Left ventricle myocardium inferior (tissue), 1 donor: Measurements from ENCODE around the gene SZRD1. TPM values are rescaled to one million over a fixed set of nuclear protein-coding genes. Genes with fewer than 3 reads are reported as not detected.

ENCODE experiments used
- DNase-seq: peaks from one replicate; pipeline ENCODE4 v3.0.0-alpha.2; 2020
- H3K27ac ChIP-seq: fragments of 200-600 bp; replicated peaks from 2 replicates; pipeline ENCODE4 v1.8.0; 2021
- H3K27me3 ChIP-seq: fragments of 200-600 bp; 2 replicates; pipeline ENCODE4 v1.8.0; 2021; ENCODE audit warnings: low read depth
- H3K36me3 ChIP-seq: fragments of 200-600 bp; 2 replicates; pipeline ENCODE4 v1.8.0; 2021
- H3K4me1 ChIP-seq: fragments of 200-600 bp; 2 replicates; pipeline ENCODE4 v1.8.0; 2021
- H3K4me3 ChIP-seq: fragments of 200-600 bp; 2 replicates; pipeline ENCODE4 v1.8.0; 2021; ENCODE audit warnings: mild to moderate bottlenecking, moderate library complexity
- H3K9me3 ChIP-seq: fragments of 200-600 bp; replicated peaks from 2 replicates; pipeline ENCODE4 v1.8.0; 2021
- intact Hi-C: fragments of 100-400 bp; cut with micrococcal nuclease; formaldehyde crosslinking; loops from one replicate; pipeline ENCODE4 v1.11.0; 2022
- total RNA-seq: library from RNA; stranded (reverse); fragmentation: NEBNext Ultra II Directional; extraction: Animal tissue kit (Norgen Biotek cat#: 25700); gene quantifications from one replicate; pipeline ENCODE4 v1.2.1, GENCODE V29; 2021
- TF ChIP-seq, protein P1 (sequence below): fragments of 200-600 bp; IDR thresholded peaks from 2 replicates; pipeline ENCODE4 v1.8.0; 2021; ENCODE audit warnings: antibody characterized with exemption, mild to moderate bottlenecking, borderline replicate concordance
- donor health status: DM: no; HTN: yes; CAD: no; lungs with severe emphysema.

SZRD1 gene
- total RNA-seq, 1 donor from 2014 or later: 97.3 TPM

DNA sequence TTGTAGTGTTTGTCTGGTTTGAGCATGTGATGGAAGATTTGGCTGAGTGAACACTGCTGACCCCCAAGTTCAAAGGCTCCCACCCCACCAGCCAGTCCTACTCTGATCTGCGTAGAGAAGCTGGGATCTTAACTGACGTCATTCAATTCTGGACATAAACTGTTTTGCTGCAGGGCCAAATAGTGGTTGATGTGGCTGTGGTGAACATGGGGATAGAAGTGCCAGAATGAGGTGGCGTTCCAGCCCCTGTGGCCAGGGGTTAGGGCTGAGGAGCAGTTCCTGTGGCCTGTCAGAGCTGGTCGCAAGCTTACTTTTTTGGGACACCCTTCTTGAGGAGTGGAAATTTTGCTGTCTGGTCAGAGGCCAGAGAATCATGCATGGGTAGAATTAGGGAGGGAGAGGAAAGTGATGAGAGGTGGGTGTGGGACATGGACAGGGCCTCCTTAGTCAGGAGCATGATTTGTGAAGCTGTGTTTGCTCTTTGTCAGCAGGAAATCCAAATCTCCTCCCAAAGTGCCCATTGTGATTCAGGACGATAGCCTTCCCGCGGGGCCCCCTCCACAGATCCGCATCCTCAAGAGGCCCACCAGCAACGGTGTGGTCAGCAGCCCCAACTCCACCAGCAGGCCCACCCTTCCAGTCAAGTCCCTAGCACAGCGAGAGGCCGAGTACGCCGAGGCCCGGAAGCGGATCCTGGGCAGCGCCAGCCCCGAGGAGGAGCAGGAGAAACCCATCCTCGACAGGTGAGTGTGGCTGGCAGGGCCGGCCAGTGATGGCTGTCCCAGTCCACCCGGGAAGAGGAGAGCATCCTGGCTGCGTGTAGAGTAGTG, 25.9 kb downstream of the SZRD1 start:
- peaks cover 46% of the 10 kb centered on the region for H3K36me3 ChIP-seq
- H3K9me3 ChIP-seq: no peaks in the 10 kb centered on the region
- H3K27me3 ChIP-seq: no peaks in the 10 kb centered on the region
- no peak for DNase-seq
- intact Hi-C loops: no loop called here
- H3K4me3 ChIP-seq: no peak overlapping the region
- H3K4me1 ChIP-seq: peaks cover 70% of the 10 kb centered on the region
- TF ChIP-seq, protein P1, sequence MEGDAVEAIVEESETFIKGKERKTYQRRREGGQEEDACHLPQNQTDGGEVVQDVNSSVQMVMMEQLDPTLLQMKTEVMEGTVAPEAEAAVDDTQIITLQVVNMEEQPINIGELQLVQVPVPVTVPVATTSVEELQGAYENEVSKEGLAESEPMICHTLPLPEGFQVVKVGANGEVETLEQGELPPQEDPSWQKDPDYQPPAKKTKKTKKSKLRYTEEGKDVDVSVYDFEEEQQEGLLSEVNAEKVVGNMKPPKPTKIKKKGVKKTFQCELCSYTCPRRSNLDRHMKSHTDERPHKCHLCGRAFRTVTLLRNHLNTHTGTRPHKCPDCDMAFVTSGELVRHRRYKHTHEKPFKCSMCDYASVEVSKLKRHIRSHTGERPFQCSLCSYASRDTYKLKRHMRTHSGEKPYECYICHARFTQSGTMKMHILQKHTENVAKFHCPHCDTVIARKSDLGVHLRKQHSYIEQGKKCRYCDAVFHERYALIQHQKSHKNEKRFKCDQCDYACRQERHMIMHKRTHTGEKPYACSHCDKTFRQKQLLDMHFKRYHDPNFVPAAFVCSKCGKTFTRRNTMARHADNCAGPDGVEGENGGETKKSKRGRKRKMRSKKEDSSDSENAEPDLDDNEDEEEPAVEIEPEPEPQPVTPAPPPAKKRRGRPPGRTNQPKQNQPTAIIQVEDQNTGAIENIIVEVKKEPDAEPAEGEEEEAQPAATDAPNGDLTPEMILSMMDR: no peak
- no peak overlapping the region for H3K27ac ChIP-seq

DNA sequence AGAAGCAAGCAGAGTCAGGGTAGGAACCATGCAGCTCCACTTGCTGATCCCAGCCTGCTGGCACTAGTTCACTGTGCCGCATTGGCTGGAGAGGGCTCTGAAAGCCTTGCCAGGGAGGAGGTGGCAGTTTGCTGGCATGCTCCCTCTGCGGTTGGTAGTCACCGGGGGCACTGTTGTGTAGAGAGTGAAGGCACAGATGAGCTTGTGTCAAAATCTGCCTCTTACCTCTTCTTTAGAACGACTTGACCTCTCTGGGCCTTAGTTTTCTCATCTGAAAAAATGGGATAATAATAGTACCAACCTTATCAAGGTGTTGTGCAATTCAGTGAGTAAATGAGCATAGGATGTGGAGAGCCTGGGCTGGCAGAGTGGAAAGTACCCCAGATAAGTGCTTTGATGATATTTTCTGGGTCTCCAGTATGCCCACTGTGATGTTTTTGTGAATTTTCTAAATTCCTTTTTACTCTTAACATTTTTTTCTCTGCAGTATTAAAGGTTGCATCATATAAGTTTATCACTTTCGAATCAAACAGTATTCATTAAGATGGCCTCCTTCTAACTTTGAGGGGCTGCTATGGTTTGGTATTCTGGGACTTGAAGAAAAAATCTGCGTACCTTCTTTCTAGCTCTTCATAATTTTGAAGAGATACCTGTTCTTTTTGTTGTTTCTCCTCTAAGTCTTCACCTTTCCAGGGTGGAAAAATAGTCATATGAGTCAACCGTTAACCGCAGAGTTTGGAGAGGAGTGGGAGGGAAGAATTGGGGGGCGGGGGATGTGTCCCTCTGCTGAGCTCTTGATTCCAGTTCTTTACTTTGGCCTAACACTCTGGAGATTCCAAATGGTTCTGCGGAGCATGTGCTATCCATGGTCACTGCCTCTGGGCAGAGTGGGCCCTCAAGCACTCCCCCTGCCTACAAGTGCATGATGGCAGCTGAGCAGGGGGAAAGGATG, 26.8 kb downstream of the SZRD1 start:
- TF ChIP-seq, protein P1: no peak
- Histone ChIP-seq H3K4me1 (peaks cover 67% of the 10 kb centered on the region), H3K4me3 (no peak overlapping the region), H3K9me3 (no peaks in the 10 kb centered on the region), H3K36me3 (peaks cover 48% of the 10 kb centered on the region), H3K27me3 (no peaks in the 10 kb centered on the region), H3K27ac (no peak overlapping the region)
- no peak for DNase-seq
- intact Hi-C loops: no loop called here

DNA sequence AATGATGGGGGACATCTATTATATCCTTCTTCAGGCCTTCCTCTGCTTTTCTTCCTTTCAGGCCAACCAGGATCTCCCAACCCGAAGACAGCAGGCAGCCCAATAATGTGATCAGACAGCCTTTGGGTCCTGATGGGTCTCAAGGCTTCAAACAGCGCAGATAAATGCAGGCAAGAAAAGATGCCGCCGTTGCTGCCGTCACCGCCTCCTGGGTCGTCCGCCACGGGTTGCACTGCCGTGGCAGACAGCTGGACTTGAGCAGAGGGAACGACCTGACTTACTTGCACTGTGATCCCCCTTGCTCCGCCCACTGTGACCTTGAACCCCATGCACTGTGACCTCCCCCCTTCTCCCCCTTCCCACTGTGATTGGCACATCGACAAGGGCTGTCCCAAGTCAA, 27.9 kb downstream of the SZRD1 start:
- Histone ChIP-seq H3K27me3 (no peaks in the 10 kb centered on the region), H3K9me3 (no peaks in the 10 kb centered on the region), H3K4me1 (peaks cover 61% of the 10 kb centered on the region), H3K27ac (no peak overlapping the region), H3K4me3 (no peak overlapping the region), H3K36me3 (peaks cover 50% of the 10 kb centered on the region)
- no peak for DNase-seq
- TF ChIP-seq, protein P1: no peak
- intact Hi-C loops: no loop called here

DNA sequence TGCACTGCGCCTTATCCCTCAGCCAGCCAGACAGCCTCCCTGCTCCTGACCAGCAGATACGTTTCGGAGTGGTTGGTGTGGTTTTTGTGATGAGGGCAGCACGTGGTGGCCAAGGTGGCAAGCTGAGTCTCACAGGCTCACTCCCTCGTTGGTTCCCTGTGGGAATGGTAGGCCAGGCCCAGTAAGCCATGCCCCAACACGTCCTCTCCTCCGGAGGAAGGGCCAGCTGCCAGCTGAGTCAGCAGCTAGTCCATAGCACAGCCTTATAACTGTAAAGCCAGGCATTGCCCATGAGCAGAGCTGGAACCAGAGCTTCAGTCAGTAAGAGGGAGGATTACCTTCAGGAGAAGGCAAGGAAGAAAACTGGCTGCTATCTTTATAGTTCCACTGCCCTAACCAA, 29.5 kb downstream of the SZRD1 start:
- intact Hi-C loops: no loop called here
- no peak for DNase-seq
- peaks cover 45% of the 10 kb centered on the region for H3K4me1 ChIP-seq
- H3K27me3 ChIP-seq: no peaks in the 10 kb centered on the region
- no peaks in the 10 kb centered on the region for H3K9me3 ChIP-seq
- no peak overlapping the region for H3K4me3 ChIP-seq
- peaks cover 50% of the 10 kb centered on the region for H3K36me3 ChIP-seq
- H3K27ac ChIP-seq: peak overlapping the region; percentile 16
- TF ChIP-seq, protein P1: no peak

DNA sequence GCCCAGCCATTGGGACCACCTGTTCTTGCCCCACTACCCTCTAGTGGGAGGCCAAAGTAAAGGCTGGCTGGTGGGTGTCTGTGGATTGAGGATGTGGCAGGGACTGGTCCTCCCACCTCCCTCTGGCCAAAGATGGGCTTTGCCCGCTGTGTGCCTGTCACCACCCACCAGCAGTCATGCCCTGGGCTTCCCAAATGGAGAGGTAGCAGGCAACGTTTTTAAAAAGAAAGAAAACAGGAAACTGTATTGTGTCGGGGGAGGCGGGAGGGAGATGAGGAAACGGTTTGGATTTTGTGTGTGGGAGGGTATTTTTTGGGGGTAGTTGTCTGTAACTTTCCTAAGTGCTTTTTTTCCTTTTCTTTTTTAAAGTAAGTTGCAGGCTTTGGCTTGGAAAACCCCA, 30.1 kb downstream of the SZRD1 start:
- Histone ChIP-seq H3K4me3 (no peak overlapping the region), H3K4me1 (peaks cover 39% of the 10 kb centered on the region), H3K27ac (peak overlapping the region; percentile 16), H3K36me3 (peaks cover 50% of the 10 kb centered on the region), H3K9me3 (no peaks in the 10 kb centered on the region), H3K27me3 (no peaks in the 10 kb centered on the region)
- no peak for DNase-seq
- intact Hi-C loops: no loop called here
- TF ChIP-seq, protein P1: no peak
